Hypothalamus (tissue), 51 donors: ENCODE data around the gene SLC9A3.
"Not testable (repeated sequence)": the region's sequence is repeated elsewhere in the genome, so short reads cannot be mapped to it uniquely, and the experiment has no call there.

ENCODE experiments used
- DNase-seq, 51 donors: peaks; one replicate each; lab custom pipeline; 2025; lab: John Stamatoyannopoulos, UW

Gene SLC9A3

DNA sequence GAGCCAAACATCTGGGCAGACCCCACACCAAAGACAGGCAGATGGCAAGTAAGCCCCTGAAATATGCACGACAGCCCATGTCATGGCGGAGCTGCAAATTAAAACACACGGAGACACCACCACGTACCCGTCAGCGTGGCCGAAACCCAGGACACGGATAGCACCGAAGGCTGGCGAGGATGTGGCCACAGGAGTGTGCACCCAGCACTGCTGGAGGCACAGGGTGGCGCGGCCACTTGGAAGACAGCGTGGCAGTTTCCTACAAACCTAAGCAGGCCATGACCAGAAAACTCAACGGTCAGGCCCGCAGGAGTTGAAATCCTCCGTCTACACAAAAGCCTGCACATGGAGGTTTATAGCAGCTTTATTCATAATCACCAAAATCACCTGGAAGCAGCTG lies 12.8 kb downstream of the SLC9A3 start:
- no peak for DNase-seq

DNA sequence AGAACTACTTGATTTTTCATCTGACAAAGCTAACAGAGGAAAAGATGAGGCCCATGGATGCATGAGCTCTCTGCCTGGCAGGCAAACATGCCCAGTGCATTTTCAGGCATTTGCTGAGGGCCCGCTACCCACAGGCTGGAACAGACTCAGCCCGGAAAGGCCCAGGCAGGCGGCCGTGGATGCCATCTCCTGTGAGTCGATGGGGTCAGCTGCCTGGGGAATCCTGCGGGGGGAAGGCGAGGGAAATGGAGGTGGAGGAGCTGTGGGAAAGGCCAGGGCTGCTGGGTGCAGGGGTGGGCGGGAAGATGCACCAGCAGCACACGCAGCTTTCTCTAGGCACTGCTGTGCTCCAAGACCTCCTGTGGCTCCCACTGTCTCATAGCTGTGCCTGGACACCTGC lies 13.7 kb downstream of the SLC9A3 start:
- no peak for DNase-seq

GRCh38 chr5:509611-510185 lies 14.6 kb downstream of the SLC9A3 start:
- DNase-seq, result no peak

DNA sequence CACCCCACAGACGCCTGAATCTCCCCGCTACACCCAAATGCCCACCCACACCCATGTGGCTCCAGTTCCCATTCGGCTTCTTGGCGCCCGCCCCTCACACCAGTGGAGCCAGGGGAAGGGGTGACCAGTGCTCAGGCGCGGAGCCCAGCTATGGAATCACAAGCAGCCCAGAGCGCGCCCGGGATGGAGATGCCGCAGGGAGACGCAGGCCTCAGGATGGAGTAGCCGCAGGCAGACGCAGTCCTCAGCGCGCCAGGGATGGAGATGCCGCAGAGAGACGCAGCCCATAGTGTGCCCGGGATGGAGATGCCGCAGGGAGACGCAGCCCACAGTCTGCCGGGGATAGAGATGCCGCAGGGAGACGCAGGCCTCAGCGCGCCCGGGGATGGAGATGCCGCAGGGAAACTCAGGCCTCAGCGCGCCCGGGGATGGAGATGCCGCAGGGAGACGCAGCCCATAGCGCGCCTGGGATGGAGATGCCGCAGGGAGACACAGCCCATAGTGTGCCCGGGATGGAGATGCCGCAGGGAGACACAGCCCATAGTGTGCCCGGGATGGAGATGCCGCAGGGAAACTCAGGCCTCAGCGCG lies 16.2 kb downstream of the SLC9A3 start:
- DNase-seq, result not testable (repeated sequence)

DNA sequence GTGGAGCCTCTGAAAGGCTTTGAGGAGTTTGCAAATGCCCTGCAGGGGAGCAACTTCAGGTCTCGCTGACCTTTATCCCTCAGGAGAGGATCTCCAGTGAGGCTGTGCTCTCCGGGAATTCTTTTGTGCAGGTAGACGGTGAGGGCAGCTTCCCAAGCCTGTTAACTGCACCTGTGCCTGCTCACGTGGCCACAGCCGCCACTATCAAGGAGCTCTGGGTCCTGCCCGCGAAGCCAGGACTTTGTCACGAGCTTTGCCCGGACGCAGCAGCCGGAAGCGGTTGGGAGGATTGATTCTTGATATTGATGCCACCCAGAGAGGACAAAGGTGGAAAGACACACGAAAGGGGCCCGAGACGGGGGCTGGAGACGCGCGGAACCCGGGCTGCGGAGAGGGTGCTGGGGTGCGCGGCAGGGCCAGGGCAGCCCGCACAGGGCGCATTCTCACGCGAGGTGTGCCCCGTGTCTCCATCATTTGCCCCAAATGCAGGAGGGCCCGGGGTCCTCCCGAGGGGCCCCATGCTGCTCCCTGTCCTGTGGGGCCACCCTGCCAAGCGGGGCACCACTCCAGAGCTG lies 18.2 kb downstream of the SLC9A3 start:
- DNase-seq, result no peak

GRCh38 chr5:504326-505154 lies 19.7 kb downstream of the SLC9A3 start:
- DNase-seq, result no peak

GRCh38 chr5:502325-503079 lies 21.7 kb downstream of the SLC9A3 start:
- no peak for DNase-seq

DNA sequence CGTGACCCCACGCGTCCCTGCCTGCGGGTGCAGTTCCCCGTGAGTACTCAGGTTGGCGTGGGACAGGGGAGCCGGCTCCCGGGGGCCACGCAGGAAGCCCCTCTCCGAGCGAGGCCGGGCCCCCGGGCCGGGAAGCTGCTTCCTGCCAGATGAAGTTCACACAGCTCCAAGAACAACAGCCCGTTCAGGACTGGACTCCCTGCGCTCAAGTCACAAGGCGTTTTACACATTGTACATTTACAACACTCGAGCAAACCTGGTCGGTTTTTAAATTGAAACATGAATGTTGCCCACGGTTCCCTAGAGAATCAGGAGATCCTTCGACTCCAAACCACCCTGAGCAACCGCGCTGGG lies 22.4 kb downstream of the SLC9A3 start:
- DNase-seq, result no peak

DNA sequence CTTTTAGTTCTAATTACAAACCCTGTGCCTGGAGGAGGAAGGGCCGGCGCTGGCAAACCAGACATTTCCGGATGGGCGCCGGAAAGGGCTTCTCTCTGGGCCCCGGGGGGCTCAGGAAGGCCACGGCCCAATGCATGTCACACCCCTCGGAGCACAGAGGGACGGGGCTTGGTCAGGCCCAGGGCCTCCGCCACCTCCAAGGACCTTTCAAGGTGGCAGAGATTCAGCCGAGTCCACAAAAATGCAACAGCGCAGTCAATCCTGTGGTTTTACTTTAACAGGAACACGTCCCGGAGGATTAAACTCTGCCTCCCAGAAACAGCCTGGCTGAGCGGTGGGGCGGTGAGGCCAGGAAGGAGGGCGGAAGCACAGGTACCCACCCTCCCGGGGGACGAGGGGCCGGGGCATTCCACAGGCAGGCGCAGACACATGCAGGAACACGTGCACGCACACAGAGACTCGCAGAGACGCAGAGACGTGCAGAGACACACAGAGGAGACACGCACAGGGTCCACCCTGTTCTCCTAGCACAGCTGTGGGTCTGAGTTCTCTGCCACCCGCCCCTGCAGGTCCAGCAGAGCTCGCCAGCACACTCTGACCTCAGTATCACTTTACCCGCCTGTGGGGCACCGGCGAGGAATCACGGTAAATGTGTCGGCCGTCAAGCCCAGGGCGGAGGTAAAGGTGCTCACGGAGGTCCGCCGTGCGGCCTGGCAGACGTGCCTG lies 23.0 kb downstream of the SLC9A3 start:
- DNase-seq, result no peak

DNA sequence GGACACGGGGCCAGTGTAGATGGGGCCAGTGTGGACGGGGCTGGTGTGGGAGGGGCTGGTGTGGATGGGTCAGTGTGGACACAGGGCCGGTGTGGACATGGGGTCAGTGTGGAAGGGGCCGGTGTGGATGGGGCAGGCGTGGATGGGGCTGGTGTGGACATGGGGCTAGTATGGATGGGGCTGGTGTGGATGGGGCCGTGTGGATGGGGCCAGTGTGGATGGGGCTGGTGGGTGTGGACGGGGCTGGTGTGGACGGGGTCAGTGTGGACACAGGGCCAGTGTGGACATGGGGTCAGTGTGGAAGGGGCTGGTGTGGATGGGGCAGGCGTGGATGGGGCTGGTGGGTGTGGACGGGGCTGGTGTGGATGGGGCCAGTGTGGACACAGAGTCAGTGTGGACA lies 23.8 kb downstream of the SLC9A3 start:
- DNase-seq, result no peak

DNA sequence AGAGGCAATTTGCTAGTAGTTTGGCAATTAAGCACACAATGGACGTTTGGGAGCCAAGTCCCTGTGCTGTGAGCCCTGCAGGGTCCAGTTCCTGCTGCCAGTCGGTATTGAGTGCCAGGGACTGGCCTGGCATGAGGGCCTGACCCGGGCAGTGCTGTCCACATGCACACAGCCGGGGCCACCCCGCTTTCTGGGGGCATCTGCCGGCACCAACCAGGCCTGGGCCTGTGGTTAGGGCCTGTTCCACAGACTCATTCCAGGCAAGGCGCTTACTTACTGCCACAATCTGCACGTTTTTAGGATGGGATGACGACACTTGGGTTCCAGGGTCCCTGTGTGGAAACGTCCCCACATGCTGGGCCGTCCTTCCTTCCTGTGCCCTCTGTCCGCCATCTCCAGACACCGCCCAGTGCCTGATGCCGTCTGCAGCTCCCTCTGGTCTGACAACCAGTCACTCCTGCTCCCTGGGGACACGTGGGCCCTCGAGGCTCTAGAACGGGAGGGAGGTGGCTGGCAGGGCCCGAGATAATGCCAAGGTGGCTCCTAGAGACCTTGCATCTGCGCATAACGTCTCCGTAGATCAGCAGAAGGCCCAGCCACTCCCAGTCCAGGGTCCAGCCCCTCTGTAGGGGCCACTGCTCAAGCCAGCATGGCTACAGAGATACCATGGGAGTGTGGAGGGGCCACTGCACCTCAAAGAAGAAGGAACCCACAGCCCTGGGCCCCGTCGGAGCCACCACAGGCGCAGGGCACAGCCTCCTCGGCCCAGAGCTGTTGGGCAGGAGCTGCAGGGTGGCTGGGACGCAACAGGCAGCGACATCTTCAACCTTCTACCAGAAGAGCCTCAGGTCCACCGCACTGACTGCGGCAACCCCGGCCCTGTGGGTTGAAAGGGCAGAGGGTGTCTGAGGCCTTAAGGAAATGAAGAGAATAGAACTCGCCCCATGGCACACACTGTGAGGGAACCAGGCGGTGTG lies 24.7 kb downstream of the SLC9A3 start:
- DNase-seq, result no peak

DNA sequence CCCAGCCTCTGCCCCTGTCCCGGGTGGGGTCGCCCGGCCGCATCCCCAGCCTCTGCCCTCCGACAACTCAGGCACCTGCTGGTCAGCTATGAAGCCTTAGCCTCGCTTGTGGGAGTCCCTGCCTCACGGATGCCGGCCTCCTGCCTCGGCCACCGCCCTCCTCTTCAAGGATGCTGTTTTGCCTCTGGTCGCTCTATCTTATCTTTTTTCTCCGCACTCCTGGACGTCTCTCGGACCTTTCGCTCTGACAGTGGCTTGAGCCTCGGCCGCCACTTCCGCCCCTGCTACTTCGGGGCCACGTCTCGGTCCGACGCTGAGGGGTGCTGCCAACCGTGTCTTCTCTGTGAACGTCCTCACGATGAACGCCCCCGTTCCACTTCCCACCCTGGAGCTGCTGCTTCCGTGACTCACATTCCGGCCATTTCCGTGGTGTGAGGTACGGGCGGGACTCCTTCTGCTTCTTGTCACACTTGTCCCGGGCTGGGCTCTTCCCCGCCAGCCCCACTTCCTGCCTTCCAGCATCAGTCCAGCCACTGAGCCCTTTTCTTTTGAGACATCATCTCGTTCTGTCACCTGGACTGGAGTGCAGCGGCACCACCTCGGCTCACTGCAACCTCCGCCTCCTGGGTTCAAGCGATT lies 26.3 kb downstream of the SLC9A3 start:
- DNase-seq, result no peak

GRCh38 chr5:497090-497700 lies 27.1 kb downstream of the SLC9A3 start:
- no peak for DNase-seq

DNA sequence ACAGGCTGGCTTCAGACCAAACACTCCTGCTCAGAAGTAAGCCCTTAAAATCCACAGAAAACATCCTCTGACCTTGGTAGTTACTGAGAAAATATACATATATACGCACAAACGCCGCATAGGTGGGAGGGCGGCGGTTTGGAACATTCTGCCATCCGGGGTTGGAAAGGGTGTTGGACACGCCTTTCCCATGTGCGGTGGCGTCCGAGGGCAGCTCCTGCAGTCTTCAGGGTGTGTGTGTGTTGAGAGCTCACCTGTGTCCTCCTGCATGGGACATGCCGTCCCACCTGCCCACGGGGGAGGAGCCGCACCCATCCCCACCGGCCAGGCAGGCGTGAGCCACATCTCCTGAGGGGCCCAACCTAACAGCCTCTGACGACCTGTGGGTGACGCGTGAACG lies 28.2 kb downstream of the SLC9A3 start:
- DNase-seq, result no peak

DNA sequence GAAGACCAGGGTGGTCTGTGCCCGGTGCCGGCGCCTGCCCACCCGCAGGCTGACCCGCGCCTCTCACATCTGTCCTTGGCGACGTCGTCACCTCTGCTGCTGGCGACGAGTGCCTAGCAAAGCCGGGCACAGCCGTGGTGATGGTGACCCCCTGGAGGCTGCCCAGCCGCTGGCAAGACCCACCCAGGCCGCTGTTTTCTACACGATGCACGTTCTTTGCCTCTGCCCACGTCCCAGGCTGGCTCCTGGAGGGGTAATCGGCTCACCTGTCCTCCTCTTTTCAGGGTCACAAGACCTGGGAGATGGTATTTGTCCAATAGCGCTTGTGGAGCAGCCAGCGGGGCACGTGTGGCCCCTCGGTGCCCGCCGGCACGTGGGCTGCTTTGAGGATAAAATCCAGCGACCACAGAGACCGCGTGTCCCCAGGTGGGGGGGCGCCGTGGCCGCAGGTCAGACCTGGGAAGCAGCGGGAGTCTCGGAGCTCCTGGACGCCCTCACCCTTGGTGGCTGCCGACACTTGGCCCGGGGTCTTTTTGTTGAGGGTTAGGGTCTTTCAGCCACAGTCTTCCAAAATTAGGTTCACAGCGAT lies 29.5 kb downstream of the SLC9A3 start:
- DNase-seq, result no peak

DNA sequence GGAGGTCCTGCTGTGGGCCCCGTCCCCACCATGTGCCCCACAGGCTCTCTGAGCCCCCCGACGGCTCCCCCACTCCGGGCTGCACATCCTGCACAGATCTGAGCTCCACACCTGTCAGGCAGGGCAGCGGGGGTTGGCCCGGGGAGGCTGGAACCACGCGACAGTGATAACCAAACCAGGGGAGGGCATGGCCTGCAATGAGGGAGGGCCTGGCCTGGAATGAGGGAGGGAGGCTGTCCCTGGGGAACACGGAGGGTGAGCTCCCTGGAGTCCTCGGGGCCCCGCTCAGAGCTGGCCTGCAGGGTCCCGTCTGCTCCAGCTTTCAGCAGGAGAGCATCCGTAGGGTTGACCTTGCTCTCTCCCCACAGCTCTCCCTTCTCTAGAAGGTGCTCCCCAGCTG lies 30.5 kb downstream of the SLC9A3 start:
- no peak for DNase-seq

DNA sequence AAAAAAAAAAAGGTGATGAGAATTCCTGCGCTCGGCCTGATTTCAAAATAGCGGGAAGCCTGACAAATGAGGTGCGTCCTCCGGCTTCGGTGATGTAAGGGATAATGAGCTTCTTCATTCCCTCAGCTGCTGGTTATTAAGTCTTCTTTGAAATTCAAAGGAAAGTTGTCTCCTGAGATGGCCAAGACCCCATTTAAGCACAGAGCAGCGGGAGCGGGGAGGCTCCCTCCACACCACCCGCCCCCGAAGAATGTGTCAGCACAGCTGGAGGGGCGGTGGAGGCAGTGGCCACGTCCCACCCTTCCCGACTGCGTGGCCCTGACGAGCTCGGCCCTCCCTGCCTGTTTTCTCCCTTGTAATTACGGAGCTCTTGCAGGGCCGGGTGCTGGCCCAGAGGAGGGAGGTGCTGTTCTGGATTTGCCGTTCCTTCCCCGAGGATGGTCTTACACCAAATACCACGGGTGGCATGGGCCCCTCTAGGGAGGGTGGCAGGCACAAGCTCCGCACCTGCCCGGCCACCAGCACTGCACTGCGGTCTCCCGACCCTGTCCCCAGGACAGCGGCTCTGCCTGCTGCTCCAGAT lies 31.0 kb downstream of the SLC9A3 start:
- no peak for DNase-seq
